MM.1S (cell line): ENCODE measurements around the gene MAP4.

Source experiments
- DNase-seq: peaks from one replicate; pipeline ENCODE4 v3.0.0-alpha.2; 2015
- H2AFZ ChIP-seq: fragments of 300-600 bp; sonication (generic); 2 replicates; pipeline ENCODE4 v1.6.0; 2016; ENCODE audit warnings: antibody characterized with exemption, low read length
- H3F3A ChIP-seq: fragments of 300-600 bp; sonication (generic); 2 replicates; pipeline ENCODE4 v1.6.1; 2016; ENCODE audit warnings: mild to moderate bottlenecking, antibody characterized with exemption, low read length, moderate library complexity, mixed read lengths; ENCODE audit not compliant: insufficient read depth
- H3K27ac ChIP-seq: fragments of 300-600 bp; sonication (generic); 2 replicates; pipeline ENCODE4 v1.5.1; 2016; ENCODE audit warnings: mild to moderate bottlenecking, low read length
- H3K27me3 ChIP-seq: fragments of 300-600 bp; sonication (generic); replicated peaks from 2 replicates; pipeline ENCODE4 v1.6.0; 2016; ENCODE audit warnings: low read length; ENCODE audit not compliant: insufficient read depth
- H3K36me3 ChIP-seq: fragments of 300-600 bp; sonication (generic); replicated peaks from 2 replicates; pipeline ENCODE4 v1.6.1; 2016; ENCODE audit warnings: mild to moderate bottlenecking, low read length, mixed read lengths; ENCODE audit not compliant: insufficient read depth
- H3K4me1 ChIP-seq: fragments of 300-600 bp; sonication (generic); 2 replicates; pipeline ENCODE4 v1.6.1; 2016; ENCODE audit warnings: low read length, mixed read lengths
- H3K4me2 ChIP-seq: fragments of 300-600 bp; sonication (generic); 2 replicates; pipeline ENCODE4 v1.6.0; 2016; ENCODE audit warnings: low read depth, low read length
- H3K4me3 ChIP-seq: fragments of 300-600 bp; sonication (generic); 2 replicates; pipeline ENCODE4 v1.5.1; 2016; ENCODE audit warnings: low read length, mixed read lengths
- H3K79me2 ChIP-seq: fragments of 300-600 bp; sonication (generic); 2 replicates; pipeline ENCODE4 v1.6.1; 2016; ENCODE audit warnings: mixed run types, low read length, mixed read lengths
- H3K9ac ChIP-seq: fragments of 300-600 bp; sonication (generic); 2 replicates; pipeline ENCODE4 v1.6.1; 2016; ENCODE audit warnings: low read length, mixed read lengths
- H3K9me2 ChIP-seq: fragments of 300-600 bp; sonication (generic); replicated peaks from 2 replicates; pipeline ENCODE4 v1.6.1; 2016; ENCODE audit warnings: mild to moderate bottlenecking, low read length, mixed read lengths; ENCODE audit not compliant: insufficient read depth
- H3K9me3 ChIP-seq: fragments of 300-600 bp; sonication (generic); replicated peaks from 2 replicates; pipeline ENCODE4 v1.6.1; 2016; ENCODE audit warnings: mild to moderate bottlenecking, low read length, mixed read lengths; ENCODE audit not compliant: insufficient read depth
- H4K20me1 ChIP-seq: fragments of 300-600 bp; sonication (generic); 2 replicates; pipeline ENCODE4 v1.6.1; 2016; ENCODE audit warnings: mild to moderate bottlenecking, low read length, moderate library complexity, mixed read lengths; ENCODE audit not compliant: insufficient read depth
- EZH2 ChIP-seq: fragments of 300-600 bp; sonication (generic); optimal IDR thresholded peaks from 2 replicates; pipeline ENCODE3; 2017; ENCODE audit warnings: low read depth, mild to moderate bottlenecking, antibody characterized with exemption, low read length, mixed read lengths
- EZH2phosphoT487 ChIP-seq: fragments of 300-600 bp; sonication (generic); IDR thresholded peaks from 2 replicates; pipeline ENCODE4 v1.6.1; 2018; ENCODE audit warnings: antibody characterized with exemption, low read length
- TF ChIP-seq, protein P1 (sequence below): fragments of 300-600 bp; sonication (generic); IDR thresholded peaks from 2 replicates; pipeline ENCODE4 v1.5.1; 2016; ENCODE audit warnings: antibody characterized with exemption, low read length, mixed read lengths

MAP4 gene

DNA sequence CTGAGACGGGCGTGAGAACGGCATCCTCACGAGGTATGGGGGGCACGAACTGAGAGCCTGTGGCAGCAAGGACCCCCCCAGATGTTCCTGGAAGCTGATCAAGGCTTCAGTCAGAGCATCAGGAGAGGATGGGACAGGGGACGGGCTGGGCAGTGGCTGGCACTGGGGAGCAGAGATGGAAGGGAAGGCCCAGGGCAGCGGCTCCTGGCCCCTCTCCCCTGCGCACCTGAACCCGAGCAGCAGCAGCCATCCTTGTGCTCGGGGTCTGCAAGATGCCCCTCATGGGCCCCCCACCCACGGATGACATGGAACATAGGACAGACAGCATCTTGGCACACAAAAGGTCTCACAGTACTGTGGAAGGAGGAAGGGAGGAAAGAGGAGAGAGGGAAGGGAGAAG, 161.9 kb downstream of the MAP4 start:
- DNase-seq, result no peak

DNA sequence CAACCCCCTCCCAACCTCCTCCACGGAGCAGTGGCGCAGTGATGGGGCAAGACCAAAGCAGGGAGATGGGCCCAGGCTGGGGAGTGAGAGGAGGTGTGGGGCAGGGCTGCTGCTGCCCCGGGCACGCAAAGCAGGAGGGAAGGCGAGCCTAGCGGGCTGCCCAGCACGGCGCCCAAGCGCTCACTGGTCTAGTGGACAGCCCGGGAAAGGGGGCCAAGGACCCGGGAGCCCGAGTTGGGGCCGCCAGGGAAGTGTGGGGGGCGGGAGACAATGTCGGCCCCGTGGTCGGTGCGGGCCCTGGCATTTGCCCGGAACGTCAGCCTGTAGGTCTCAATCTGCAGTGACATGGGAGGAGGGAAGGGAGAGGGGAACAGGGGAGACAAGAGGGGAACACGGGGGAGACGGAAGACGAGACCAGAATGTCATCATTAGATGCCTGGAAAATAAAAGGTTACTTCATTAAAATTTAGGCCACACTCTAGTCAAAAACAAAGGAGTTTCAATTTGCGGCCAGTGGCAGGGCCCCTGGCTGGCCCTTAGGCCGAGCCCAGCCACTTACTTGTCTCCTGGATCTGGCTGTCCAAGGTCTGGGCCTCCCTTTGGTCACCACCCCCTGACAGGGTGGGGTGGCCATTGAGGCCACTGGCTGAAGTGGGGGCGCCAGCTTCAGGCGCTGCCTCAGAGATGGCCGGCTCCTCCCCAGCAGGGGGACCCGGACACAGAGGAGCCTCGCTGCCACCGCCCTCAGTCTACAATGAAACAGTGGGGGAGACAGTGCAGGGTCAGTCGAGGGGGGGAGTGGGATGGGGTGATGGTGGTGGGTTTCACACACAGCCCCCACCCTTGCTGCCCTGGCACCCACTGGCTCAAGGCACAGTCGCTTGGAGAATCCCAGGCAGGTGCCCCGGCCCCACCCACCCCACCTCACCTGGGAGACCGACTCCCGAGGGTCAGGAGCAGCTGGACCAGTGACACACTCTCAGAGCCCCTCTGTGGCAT, 163.3 kb downstream of the MAP4 start:
- no peaks in the 10 kb centered on the region; the same call in 1 of the 2 replicates for H3F3A ChIP-seq
- 0 out of 2 replicates have a peak, but pooled peaks cover under 1% of the 10 kb centered on the region for H3K36me3 ChIP-seq
- no peaks in the 10 kb centered on the region for H3K9me3 ChIP-seq
- H4K20me1 ChIP-seq, result no peaks in the 10 kb centered on the region
- H3K79me2 ChIP-seq, result no peaks in the 10 kb centered on the region
- no peak overlapping the region for H3K9ac ChIP-seq
- H3K4me1 ChIP-seq, result no peaks in the 10 kb centered on the region
- H2AFZ ChIP-seq, result no peak overlapping the region
- no peak overlapping the region for H3K4me3 ChIP-seq
- no peak overlapping the region for H3K4me2 ChIP-seq
- TF ChIP-seq EZH2phosphoT487 (no peak), EZH2 (no peak)
- TF ChIP-seq, protein P1, sequence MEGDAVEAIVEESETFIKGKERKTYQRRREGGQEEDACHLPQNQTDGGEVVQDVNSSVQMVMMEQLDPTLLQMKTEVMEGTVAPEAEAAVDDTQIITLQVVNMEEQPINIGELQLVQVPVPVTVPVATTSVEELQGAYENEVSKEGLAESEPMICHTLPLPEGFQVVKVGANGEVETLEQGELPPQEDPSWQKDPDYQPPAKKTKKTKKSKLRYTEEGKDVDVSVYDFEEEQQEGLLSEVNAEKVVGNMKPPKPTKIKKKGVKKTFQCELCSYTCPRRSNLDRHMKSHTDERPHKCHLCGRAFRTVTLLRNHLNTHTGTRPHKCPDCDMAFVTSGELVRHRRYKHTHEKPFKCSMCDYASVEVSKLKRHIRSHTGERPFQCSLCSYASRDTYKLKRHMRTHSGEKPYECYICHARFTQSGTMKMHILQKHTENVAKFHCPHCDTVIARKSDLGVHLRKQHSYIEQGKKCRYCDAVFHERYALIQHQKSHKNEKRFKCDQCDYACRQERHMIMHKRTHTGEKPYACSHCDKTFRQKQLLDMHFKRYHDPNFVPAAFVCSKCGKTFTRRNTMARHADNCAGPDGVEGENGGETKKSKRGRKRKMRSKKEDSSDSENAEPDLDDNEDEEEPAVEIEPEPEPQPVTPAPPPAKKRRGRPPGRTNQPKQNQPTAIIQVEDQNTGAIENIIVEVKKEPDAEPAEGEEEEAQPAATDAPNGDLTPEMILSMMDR, result no peak
- no peak overlapping the region for H3K27ac ChIP-seq
- DNase-seq, result no peak
- H3K9me2 ChIP-seq, result no peaks in the 10 kb centered on the region
- H3K27me3 ChIP-seq, result no peaks in the 10 kb centered on the region

More for the DNA sequence above, 161.9 kb downstream of the MAP4 start:
- Histone ChIP-seq H3K79me2 (no peaks in the 10 kb centered on the region), H2AFZ (no peak overlapping the region), H3K4me3 (no peak overlapping the region), H3F3A (no peaks in the 10 kb centered on the region; the same call in 1 of the 2 replicates), H3K9me2 (no peaks in the 10 kb centered on the region), H3K4me1 (no peaks in the 10 kb centered on the region), H3K27me3 (no peaks in the 10 kb centered on the region), H3K4me2 (no peak overlapping the region), H3K9ac (no peak overlapping the region), H3K27ac (no peak overlapping the region), H4K20me1 (no peaks in the 10 kb centered on the region), H3K9me3 (no peaks in the 10 kb centered on the region), H3K36me3 (no peaks in the 10 kb centered on the region)
- no peak for TF ChIP-seq EZH2
- TF ChIP-seq, protein P1, result no peak
- TF ChIP-seq EZH2phosphoT487, result no peak

DNA sequence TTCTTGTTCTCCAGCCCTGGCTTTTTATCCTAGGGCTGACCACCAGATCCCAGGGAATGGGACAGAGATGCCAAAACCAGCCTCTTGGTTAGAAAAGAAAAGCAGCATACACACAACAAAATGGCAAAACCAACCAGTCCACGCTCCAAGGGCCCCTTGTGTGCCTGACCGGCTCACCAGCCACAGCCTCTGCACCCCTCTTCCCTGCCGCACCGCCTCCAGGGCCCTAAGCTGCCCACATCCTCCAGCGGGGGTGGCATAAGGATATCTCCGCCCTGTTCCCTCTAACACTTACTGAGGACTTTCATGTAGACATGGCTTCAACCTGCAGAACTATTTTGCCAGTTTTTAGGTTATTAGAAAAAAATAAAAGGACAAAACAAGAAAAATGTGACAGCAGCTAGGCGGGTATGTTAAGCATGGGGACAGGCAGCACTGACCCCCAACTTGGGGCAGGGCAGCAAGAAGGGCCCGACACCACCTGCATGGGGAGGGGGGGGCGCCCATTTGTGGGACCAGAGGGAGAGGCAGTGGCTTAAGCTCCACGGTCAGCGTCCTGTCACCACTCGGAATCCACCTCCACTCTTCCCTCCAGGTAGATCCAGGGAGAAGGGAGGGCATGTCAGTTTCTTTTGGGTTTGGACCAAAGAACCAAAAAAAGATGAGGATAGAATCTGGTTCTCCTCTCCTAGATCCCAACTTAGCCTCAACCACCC, 164.2 kb downstream of the MAP4 start:
- H3K4me2 ChIP-seq, result no peak overlapping the region
- peaks cover 6% of the 10 kb centered on the region; the same call in 1 of the 2 replicates for H3K36me3 ChIP-seq
- no peaks in the 10 kb centered on the region; the same call in 1 of the 2 replicates for H3F3A ChIP-seq

More for the DNA sequence above, 164.2 kb downstream of the MAP4 start:
- Histone ChIP-seq H3K9me3 (no peaks in the 10 kb centered on the region), H2AFZ (no peak overlapping the region), H4K20me1 (no peaks in the 10 kb centered on the region), H3K4me1 (no peaks in the 10 kb centered on the region), H3K27me3 (no peaks in the 10 kb centered on the region), H3K9ac (no peak overlapping the region), H3K9me2 (no peaks in the 10 kb centered on the region), H3K27ac (no peak overlapping the region), H3K4me3 (no peak overlapping the region), H3K79me2 (no peaks in the 10 kb centered on the region)
- TF ChIP-seq EZH2, result no peak
- TF ChIP-seq, protein P1, result no peak
- TF ChIP-seq EZH2phosphoT487, result no peak
- DNase-seq, result no peak
